GM12878 (cell line): ENCODE measurements around the gene PRR7.

Source experiments
- CBFB ChIP-seq: IDR thresholded peaks from 2 replicates; pipeline ENCODE4 v1.6.1; 2016; ENCODE audit warnings: antibody characterized with exemption, low read depth
- CTCF ChIP-seq, 3 experiments: IDR thresholded peaks in 2 of 3; conservative IDR thresholded peaks in 1 of 3; 2 replicates each; pipeline ENCODE4 v1.5.1; 2011; ENCODE audit warnings: low read depth in 3 of 3, low read length in 3 of 3, mild to moderate bottlenecking in 3 of 3, control low read depth in 2 of 3, moderate library complexity in 2 of 3, inconsistent platforms in 1 of 3, mixed read lengths in 1 of 3; ENCODE audit not compliant: control insufficient read depth in 2 of 3, insufficient read depth in 1 of 3; ENCODE audit errors: extremely low read depth in 1 of 3
- EED ChIP-seq: sonication (generic); IDR thresholded peaks from 2 replicates; pipeline ENCODE4 v1.6.1; 2016; ENCODE audit warnings: antibody characterized with exemption, low read depth
- EP300 ChIP-seq, 2 experiments: fragments of 150-350 bp in 1 of 2; IDR thresholded peaks; 2 replicates each; pipeline ENCODE4 v1.6.1; 2011 to 2012; ENCODE audit warnings: low read depth in 2 of 2, low read length in 2 of 2, borderline replicate concordance in 1 of 2, improper control_type of control experiment in 1 of 2, inconsistent platforms in 1 of 2; ENCODE audit not compliant: control insufficient read depth in 1 of 2
- FOS ChIP-seq: IDR thresholded peaks from 3 replicates; pipeline ENCODE4 v1.6.1; 2011; ENCODE audit warnings: borderline replicate concordance; ENCODE audit not compliant: insufficient read length; ENCODE audit errors: extremely low read depth
- NBN ChIP-seq: fragments of 450-650 bp; IDR thresholded peaks from 2 replicates; pipeline ENCODE4 v1.6.1; 2016
- POLR2AphosphoS2 ChIP-seq: IDR thresholded peaks from 2 replicates; pipeline ENCODE4 v1.6.1; 2011; ENCODE audit warnings: low read depth, mild to moderate bottlenecking, low read length, improper control_type of control experiment, moderate library complexity
- POLR2AphosphoS5 ChIP-seq: IDR thresholded peaks from 2 replicates; pipeline ENCODE4 v1.6.1; 2011; ENCODE audit warnings: mild to moderate bottlenecking, low read length, inconsistent platforms
- RCOR1 ChIP-seq: conservative IDR thresholded peaks from 2 replicates; pipeline ENCODE4 v1.6.1; 2012; ENCODE audit warnings: low read depth, low read length, improper control_type of control experiment
- SP1 ChIP-seq: IDR thresholded peaks from one replicate; pipeline ENCODE4 v1.6.1; 2011; ENCODE audit warnings: low read depth, low read length
- USF2 ChIP-seq: IDR thresholded peaks from 2 replicates; pipeline ENCODE4 v1.6.1; 2011; ENCODE audit warnings: low read depth, low read length, improper control_type of control experiment, borderline replicate concordance
- YBX1 ChIP-seq: fragments of 450-650 bp; IDR thresholded peaks from 2 replicates; pipeline ENCODE4 v1.6.1; 2016; ENCODE audit warnings: antibody characterized with exemption
- YY1 ChIP-seq: IDR thresholded peaks from 2 replicates; pipeline ENCODE4 v1.6.1; 2011; ENCODE audit warnings: low read depth, mild to moderate bottlenecking, low read length
- TF ChIP-seq, protein P1 (sequence below): fragments of 450-650 bp; IDR thresholded peaks from 2 replicates; pipeline ENCODE4 v1.6.1; 2016; ENCODE audit warnings: mild to moderate bottlenecking

DNA sequence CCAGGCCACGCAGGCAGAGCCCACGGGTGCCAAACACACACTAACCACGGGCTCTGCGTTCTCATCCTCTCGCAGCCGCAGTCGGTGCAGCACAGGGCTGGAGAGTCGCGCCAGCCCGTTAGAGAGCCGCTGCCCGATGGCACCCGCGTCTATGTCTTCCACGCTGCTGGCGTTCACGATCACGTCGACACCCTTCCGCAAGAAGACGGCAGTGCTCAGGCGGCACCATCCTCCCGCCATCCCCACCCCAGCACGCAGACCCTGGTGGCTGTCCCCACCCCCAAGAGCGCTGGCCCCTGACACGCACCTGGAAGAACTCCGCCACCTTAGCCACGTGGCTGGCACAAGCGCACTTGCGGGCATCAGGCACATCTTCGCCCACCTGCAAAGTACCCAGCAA is 20.8 kb downstream of the PRR7 start:
- TF ChIP-seq CTCF (IDR thresholded peaks at IDR 0.05 in 2 of 3, conservative IDR thresholded peaks at IDR 0.05 in 1 of 3; ENCODE audit: control insufficient read depth in 2 of 3, extremely low read depth in 1 of 3, insufficient read depth in 1 of 3, low read depth in 3 of 3, low read length in 3 of 3) (no peak), USF2 (no peak), SP1 (no peak), POLR2AphosphoS2 (no peak), CBFB (no peak), EP300 (IDR thresholded peaks at IDR 0.05; ENCODE audit: borderline replicate concordance in 1 of 2, control insufficient read depth in 1 of 2, low read depth in 2 of 2, low read length in 2 of 2) (no peak), YY1 (no peak), RCOR1 (no peak), POLR2AphosphoS5 (no peak), YBX1 (no peak), NBN (no peak), EED (no peak), FOS (no peak)
- TF ChIP-seq, protein P1, sequence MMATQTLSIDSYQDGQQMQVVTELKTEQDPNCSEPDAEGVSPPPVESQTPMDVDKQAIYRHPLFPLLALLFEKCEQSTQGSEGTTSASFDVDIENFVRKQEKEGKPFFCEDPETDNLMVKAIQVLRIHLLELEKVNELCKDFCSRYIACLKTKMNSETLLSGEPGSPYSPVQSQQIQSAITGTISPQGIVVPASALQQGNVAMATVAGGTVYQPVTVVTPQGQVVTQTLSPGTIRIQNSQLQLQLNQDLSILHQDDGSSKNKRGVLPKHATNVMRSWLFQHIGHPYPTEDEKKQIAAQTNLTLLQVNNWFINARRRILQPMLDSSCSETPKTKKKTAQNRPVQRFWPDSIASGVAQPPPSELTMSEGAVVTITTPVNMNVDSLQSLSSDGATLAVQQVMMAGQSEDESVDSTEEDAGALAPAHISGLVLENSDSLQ = no peak
